HTR-8/SVneo (cell line): Measurements from ENCODE around the gene GPRC5C.

ENCODE experiments used
- DNase-seq: peaks from one replicate; pipeline ENCODE4 v3.0.0; 2011; ENCODE audit warnings: low spot score, mixed read lengths; ENCODE audit not compliant: insufficient read length
- FAIRE-seq: peaks from 2 replicates; lab custom pipeline; 2011; peaks lifted over from hg19 to GRCh38; lab: Jason Lieb, UNC

GPRC5C gene

DNA sequence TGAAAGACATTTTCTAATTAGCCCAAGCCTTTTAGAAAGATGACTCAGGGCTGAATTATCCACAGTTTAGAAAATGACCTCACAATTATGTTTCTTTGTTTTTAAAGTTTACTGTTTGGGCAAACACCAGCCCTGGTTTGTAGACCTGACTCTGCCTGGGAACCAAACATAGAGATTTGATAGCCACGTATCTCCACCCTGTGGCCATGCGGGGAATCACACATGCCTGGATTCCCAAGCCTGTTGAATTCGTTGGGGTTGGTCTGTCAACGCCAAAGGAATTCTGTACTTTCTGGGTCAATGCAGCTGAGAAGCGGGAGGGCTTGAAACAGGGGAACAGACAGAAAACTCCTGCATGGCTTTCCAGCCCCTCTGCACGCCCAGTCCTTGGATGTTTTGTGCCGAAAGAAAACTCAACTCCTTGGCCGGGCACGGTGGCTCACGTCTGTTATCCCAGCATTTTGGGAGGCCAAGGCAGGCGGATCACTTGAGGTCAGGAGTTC, 61.5 kb downstream of the GPRC5C start:
- DNase-seq (peak; percentile 85), FAIRE-seq (peak; percentile 76)
